NCI-H1048 (cell line): ENCODE measurements around the gene DTX4.
"Not testable (repeated sequence)": the region's sequence is repeated elsewhere in the genome, so short reads cannot be mapped to it uniquely, and the experiment has no call there.

Experiments
- DNase-seq: peaks from one replicate; lab custom pipeline; 2025; lab: John Stamatoyannopoulos, UW

The DTX4 gene

DNA sequence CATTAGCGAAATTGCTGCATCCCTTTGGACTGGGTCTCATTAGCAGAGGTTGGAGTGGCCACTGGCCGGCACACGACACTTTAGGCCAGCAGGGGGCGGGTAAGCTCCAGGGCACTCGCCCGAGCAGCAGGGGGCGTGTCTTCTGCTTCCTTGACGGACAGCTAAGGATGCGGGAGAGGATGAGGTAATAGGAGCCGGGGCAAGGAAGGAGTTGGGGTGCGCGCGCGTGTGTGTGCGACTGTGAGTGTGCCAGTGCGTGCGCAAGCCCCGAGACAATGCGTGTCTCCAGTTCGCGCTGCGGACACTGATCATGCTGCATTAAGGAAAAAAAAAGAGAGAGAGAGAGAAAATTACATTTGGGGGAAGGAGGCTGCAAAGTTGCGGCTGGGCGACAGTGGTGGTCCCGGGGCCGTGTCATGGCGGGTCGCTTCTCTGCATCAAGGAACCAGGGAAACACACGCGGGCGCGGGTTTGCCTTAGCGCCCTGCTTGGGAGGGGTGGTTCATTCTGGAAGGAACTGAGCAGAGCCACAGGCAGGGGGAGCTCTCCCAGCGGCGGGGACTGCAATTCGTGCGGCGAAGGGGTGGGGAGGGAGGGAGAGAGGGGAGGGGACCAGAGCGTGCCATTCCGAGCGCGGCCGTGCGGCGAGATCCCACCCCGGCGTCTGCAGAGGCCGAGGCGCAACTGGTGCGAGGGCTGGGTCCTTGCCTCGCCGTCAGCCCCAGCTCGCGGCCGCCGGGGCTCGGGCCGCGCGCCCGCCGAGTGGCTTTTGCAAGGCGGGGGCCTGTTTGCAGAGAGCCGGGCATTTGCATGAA is at the start of gene DTX4:
DTX4 (plus strand) TSS at position 625 of the 815 bp plus-strand sequence. CDS start 464 bp downstream, outside the sequence.
- DNase-seq = peak; percentile 89

DNA sequence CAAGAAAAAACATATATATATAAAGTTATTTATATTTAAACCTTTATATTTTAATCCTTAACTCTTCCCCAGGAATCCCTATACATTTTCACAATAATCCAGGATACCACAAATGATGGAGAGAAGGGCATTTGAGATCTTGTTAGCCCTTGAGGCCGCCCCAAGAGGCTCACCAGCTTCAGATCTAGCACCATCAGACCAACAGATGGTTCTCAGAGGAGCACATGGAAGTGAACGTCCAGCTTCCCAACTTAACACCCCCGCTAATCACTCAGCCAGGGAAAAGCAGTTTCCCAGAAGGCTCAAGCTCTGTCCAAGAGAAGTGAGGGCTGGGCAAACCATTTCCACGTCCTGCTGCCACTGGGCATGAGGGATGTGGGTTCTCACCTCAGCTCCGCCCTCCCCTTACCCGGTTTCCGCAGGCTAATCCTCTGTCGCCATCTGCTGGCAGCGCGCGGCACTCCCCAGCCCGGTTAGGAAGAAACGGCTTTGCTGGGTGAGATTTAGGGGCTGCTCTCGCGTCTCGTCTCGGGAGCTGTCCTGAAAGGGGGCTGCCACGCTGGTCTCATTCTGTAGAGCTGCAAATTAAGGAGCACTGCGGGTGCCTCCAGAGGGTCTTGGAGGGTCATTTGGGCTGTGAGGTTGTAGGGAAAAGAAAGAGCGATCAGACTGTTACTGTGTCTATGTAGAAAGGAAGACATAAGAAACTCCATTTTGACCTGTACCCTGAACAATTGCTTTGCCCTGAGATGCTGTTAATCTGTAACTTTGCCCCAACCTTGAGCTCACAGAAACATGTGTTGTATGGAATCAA is 36.1 kb upstream of the DTX4 start:
- peak; percentile 25 for DNase-seq

DNA sequence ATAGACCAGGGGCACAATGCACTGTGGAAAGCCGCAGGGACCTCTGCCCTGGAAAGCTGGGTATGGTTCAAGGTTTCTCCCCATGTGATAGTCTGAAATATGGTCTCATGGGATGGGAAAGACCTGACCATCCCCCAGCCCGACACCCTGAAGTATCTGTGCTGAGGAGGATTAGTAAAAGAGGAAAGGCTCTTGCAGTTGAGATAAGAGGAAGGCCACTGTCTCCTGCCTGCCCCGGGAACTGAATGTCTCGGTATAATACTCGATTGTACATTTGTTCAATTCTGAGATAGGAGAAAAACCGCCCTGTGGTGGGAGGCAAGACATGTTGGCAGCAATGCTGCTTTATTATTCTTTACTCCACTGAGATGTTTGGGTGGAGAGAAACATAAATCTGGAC is 35.4 kb upstream of the DTX4 start:
- not testable (repeated sequence) for DNase-seq

DNA sequence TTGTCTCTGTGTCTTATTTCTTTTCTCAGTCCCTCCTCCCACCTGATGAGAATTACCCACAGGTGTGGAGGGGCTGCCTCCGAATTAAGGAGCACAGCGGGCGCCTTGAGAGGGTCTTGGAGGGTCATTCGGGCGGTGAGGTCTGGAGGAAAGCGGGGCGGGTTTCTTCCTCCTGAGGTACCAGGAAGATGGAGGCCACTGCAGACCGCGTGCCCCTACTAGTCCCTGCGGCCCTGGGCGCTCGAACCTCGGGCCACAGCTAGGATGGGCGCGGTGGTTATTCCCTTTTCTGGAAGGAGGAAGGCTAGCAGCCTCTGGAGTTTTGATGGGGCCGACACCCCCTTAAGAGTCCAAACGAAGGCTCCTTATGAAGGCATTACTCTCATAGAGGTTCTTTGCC is 34.7 kb upstream of the DTX4 start:
- no peak for DNase-seq

DNA sequence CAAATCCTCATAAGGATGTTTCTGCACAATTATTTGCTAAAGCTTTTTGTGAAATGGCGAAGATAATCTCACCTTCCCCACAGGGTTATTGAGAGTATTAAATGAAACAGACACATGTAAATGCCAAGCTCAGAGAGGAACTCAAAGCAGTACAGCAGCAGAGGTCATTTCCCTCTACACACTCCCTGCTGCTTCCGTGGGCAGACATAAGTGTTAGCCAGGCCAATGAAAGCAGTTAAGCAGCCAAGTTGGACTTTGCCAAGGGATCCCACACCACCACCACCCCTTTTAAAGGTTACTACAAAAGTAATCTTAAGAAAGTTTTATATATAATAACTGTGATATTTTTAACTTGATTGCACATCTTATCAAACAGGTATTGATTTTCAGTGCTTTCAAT is 33.3 kb upstream of the DTX4 start:
- no peak for DNase-seq

DNA sequence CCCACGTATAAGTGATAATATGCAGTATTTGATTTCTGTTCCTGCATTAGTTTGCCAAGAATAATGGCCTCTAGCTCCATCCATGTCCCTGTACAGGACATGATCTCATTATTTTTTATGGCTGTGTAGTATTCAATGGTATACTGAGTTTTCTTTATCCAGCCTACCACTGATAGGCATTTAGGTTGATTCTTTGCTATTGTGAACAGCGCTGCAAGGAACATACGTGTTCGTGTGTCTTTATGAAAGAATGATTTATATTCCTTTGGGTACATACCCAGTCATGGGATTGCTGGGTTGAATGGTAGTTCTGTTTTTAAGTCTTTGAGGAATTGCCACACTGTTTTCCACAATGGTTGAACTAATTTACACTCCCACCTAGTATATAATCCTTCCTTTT is 30.7 kb upstream of the DTX4 start:
- DNase-seq = no peak

DNA sequence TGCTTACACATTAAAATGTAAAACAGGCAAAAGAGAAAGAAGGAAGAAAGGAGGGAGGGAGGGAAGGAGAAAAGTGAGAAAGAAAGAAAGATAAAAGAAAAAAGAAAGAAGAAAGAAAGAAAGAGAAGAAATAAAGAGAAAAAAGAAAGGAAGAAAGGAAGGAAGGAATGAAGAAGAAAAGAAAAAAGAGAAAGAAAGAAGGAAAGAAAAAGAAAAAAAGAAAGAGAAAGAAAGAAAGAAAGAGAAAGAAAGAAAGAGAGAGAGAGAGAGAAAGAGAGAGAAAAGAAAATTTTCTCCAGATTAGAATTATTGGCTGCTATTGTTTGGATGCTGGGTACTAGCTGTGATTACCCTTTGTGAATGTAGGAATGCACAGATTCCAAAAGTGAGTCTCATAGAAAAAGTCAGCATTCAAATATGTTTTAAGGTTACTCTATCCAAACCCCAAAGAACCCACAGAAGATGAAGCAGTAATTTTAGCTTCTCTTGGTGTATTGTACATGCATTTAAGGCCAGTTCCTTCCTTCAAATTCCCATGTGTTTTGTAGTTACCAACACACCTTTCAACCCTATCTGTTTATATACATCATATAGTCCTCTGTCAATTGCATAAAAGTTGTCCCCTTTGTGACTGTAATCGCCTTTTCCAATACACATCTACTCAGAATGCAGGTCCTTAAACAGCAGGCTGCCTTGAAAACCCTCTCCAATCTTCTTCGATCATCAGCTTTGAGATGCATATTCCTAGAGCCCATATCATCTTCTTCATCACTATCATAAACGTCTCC is 30.1 kb upstream of the DTX4 start:
- DNase-seq = no peak

DNA sequence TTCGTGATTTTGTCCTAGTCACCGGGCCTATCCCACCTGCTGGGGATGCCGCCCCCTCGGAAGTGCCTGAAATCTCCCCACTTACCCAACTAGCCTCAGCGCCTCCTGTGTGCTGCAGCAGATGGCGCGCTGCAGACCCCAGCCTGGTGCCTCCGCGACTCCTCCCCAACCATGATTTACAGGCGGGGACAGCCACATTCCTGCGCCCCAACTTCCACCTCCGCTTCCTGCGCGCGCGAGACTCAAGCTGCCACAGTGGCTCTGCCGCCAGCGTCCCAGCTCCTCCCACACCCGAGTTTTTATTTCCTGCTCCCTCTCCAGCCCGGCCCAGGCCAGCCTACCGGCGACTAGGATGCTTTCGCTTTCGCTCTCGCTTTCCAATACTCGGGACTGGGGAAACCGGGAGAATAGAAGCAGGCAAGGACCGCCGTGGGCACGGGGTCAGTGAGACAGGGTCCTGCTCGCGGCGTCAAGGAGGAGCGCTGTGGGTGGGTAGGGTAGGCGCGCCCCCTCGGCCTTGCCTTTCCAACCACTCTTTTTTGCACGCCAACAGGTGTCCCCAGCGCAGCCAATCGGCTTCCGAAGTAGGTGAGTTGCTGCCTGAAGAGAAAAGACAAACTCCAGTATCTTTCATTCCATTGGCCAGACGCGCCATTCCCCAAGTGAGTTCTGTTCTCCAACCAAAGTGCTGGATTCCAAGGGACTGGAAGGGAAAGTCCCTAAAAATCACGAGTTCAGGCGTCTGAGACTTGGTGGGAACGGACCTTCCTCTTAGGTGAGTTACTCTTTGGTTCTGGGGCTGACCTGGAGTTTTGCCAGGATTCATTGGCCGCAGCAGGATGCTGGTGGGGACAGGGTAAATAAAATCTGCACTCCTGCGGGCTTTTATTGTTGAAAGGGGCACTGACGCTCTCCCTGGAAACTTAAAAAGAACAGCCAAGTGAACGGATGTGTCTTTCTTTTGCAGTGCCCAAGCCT is 29.1 kb upstream of the DTX4 start, which contains the start of gene FAM111A:
FAM111A (plus strand) TSS at position 327 of the 978 bp plus-strand sequence. CDS start 6,017 bp downstream, outside the sequence.
- DNase-seq = peak; percentile 93

DNA sequence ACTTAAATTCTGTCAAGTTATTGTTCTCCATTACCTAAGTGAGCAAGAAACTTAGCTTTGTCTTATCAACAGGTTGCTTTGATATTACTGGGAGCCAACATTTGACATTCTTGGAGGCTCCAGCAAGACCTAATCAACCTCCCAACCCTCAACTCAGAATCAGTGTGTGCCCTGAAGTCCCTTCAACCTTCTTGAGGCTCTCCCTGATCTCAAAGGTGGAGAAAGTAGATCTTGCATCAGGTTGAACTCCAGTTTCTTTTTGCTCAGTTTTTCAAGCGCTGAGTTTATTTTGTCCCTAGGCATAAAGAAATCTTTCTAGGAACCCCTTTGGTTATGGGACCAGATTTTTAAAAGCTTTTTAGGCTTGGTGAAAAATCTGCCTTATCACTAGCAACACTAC is 27.8 kb upstream of the DTX4 start:
- no peak for DNase-seq

DNA sequence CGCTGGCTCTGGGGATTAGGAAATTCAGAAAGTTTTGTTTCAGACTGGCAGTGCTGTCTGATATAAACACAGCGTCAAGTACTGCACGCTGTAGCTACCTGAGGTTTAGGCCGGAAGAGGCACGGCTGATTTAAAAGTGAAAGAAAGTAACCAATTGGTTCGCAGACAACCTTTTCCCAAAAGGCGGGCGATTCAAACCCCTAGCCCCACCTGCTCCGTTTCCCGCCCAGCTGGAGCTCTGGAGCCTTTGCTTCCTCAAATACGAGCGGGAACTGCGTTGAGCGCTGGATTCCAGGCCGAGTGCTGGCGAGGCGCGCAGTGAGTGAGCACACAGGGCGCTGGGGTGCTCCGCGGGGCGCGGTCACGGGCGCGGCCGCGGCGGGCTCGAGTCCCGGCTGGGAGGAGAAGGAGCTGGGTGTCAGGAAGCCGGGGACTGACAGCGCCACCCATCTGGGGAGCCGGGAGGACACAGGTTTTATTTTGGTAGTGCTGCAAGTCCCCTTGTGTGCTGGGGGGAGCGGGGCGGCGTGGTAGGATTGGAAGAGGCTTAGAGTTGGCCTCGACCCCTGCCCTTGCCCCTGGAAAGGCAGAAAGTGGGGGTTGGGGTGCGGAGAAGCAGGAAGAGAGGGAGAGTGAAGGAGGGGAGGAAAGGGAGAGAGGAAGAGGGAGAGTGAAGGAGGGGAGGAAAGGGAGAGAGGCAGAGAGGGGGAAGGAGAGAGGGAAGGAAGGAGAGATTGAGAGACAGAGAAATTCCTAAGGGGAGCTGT is 27.2 kb upstream of the DTX4 start:
- DNase-seq = peak; percentile 90

DNA sequence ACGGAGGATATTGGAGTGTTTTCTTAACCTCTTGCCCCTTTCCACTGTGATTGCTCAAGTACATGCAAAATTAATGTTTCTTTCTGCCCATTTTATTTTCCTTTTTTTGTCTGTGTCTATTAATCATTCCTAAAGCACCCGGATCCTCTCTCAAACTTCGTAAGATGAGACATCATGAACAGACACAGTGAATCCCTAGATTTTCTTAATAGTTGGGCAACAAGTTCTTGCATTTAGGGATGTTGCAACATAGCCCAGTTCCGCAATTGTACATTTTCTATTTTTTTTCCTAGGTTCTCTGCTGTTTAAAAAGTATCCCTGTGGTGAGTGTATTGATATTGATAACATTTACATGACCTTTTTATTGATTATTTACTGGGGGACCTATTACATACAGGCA is 26.4 kb upstream of the DTX4 start:
- DNase-seq = no peak

DNA sequence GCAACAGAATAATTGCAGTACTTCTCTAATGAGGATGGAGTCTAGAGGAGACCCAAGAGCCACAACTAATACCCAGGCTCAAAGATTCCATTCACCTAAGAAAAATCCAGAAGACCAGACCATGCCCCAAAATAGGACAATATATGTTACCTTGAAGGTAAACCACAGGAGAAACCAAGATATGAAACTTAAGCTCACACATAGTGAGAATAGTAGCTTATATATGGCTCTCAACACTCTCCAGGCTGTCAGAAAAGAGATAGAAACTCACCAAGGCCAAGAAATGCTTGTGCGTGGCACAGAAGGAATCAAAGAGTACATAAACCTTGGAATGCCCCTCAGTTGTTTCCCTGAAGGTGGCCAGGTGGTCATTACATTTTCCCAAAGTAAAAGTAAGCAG is 20.2 kb upstream of the DTX4 start:
- no peak for DNase-seq

DNA sequence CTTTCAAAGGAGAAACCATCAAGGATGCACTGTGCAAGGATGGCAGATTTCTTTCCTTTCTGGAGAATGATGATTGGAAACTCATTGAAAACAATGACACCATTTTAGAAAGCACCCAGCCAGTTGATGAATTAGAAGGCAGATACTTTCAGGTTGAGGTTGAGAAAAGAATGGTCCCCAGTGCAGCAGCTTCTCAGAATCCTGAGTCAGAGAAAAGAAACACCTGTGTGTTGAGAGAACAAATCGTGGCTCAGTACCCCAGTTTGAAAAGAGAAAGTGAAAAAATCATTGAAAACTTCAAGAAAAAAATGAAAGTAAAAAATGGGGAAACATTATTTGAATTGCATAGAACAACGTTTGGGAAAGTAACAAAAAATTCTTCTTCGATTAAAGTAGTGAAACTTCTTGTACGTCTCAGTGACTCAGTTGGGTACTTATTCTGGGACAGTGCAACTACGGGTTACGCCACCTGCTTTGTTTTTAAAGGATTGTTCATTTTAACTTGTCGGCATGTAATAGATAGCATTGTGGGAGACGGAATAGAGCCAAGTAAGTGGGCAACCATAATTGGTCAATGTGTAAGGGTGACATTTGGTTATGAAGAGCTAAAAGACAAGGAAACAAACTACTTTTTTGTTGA is 19.5 kb upstream of the DTX4 start:
- DNase-seq = no peak

DNA sequence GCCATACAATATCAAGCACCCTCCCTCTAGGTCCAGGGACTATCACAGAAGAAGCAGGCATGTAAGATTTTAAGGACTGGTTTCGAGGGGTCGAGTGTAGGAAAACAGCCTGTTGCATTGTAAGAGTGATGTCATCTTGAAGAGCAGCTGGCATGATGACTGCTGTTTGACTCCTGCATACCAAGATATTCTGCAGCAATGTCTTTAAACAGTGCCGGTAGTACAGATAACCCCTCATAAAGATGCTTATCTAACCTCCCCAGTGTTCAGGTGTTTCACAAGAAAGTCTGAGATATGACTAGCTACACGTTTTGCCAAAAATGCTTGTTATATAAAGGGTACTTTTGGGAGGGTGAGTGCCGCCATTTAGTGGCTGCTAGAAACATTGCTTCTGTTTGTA is 17.3 kb upstream of the DTX4 start:
- DNase-seq = no peak

DNA sequence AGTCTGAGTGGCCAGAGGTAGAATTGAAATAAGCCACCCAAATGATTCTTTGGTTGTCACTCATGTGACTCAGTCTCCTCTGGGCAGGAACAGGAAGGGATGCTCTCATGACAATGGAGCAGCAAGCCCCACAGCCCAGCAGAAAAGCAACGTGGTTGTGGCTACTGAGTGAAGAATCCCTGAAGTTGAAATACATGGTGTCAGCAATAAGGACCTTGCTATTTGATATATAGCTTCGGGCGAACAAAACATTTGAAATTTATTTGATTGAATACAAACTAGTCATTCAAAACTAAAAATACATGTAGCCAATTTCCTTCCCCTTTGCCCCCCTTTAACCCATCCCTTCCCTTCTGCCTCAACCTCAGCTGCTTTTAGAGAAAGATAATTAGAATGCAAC is 14.5 kb upstream of the DTX4 start:
- no peak for DNase-seq

DNA sequence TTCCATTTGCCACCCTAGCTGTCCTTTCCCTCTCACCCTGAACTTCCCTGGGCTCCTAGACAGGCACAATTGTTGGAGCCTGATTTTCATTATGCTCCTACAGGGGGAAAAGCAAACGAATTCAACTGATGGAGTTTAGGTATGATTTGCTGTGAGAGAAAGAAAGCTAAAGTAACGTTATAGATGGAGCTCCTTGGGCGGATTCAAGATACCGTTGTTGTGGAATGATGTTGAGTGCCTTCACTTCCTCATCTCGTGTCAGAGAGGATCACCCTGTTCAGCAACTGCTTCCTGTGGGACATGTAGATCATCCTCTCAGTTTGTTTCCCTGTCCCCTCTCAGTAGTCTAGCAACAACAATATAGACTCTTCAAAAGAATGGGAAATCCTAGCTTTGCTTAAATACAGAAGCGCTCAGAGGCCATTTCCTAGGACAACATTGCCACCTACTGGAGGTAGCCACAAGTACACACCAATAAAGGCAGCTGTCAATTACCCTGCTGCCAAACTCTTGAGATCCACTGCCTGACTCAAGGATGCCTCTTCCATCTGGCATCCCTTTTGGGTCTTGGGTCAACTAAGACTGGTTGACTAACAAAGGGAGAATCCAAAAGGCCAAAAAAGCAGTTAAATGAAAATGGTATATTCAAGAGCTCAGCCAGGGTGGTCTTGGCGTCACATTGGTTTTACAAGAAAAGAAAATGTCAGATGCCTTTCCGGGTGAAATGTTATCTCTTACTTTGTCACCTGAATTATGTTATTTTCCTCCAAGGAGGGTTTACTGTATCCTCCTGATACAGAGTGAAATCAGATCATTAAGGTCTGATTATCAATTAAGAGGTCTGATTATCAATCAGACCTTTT is 13.5 kb upstream of the DTX4 start:
- no peak for DNase-seq

DNA sequence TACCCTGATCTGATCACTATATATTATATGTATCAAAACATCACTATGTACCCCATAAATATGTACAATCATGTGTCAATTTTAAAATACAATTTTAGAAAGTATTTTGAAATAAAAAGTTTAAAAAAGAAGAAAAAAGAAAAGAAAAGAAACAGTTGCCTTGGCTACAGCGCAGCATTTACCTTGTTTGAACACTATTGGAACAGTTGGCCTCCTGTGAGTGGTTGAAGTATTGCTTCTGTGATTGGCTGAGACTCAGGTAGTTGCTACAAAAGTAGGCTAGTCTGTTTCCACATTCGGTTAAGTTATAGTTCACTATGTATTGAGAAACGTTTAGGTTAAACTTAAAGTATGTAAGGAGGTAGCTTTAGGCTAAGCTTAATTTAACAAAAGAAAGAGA is 7.9 kb upstream of the DTX4 start:
- no peak for DNase-seq

DNA sequence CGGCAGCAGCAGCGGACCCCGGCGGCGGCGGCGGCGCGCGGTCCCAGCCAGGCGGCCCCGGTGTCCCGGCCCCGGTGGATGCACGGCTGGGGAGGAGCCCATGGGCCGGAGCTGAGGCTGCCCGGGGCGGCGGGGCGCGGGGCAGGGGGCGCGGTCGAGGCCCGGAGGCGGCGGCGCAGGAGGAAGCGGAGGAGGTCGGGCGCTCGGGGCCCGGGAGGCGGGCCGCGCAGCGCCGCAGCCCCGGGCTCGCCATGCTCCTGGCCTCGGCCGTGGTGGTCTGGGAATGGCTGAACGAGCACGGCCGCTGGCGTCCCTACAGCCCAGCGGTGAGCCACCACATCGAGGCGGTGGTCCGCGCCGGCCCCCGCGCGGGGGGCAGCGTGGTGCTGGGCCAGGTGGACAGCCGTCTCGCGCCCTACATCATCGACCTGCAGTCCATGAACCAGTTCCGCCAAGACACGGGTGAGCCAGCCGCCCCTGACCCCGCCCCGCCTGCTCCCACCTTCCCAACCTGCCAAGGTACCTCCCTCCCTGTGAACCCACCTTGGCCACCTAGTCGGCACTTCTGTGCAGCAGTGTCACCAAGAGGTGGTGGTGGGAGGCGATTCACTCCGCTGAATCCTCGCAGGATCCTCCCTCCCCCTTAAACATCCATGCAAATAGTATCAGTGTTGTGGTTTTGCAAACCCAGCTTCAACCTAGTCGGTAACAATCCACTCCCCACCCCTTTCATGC is 580 bp downstream of the DTX4 start:
- DNase-seq = no peak
